NCI-H510A (cell line): ENCODE data around the gene RPTOR.

ENCODE experiments used
- DNase-seq: peaks from one replicate; lab custom pipeline; 2025; lab: John Stamatoyannopoulos, UW

RPTOR gene

GRCh38 chr17:80913928-80914821 lies 369.5 kb downstream of the RPTOR start:
- no peak for DNase-seq

GRCh38 chr17:80916246-80916645 lies 371.6 kb downstream of the RPTOR start:
- DNase-seq = no peak

GRCh38 chr17:80917716-80918560 lies 373.3 kb downstream of the RPTOR start:
- DNase-seq = no peak

- DNase-seq = no peak
Observed at GRCh38 chr17:80918731-80919130, 374.1 kb downstream of the RPTOR start.

GRCh38 chr17:80919331-80920311 lies 375.0 kb downstream of the RPTOR start:
- no peak for DNase-seq

- DNase-seq = no peak
Observed at GRCh38 chr17:80920441-80920840, 375.8 kb downstream of the RPTOR start.

- no peak for DNase-seq
Observed at GRCh38 chr17:80921159-80921558, 376.5 kb downstream of the RPTOR start.

- no peak for DNase-seq
Observed at GRCh38 chr17:80921741-80922579, 377.3 kb downstream of the RPTOR start.

- no peak for DNase-seq
Observed at GRCh38 chr17:80922580-80923160, 378.0 kb downstream of the RPTOR start.

- no peak for DNase-seq
Observed at GRCh38 chr17:80923211-80924110, 378.8 kb downstream of the RPTOR start.

- no peak for DNase-seq
Observed at GRCh38 chr17:80924111-80924806, 379.6 kb downstream of the RPTOR start.

- no peak for DNase-seq
Observed at GRCh38 chr17:80924807-80925610, 380.4 kb downstream of the RPTOR start.

GRCh38 chr17:80925688-80926335 lies 381.2 kb downstream of the RPTOR start:
- DNase-seq = no peak

- no peak for DNase-seq
Observed at GRCh38 chr17:80926591-80927250, 382.1 kb downstream of the RPTOR start.

- no peak for DNase-seq
Observed at GRCh38 chr17:80927791-80928216, 383.2 kb downstream of the RPTOR start.

GRCh38 chr17:80929449-80929848 lies 384.8 kb downstream of the RPTOR start:
- no peak for DNase-seq
